GM10847 (cell line): ENCODE data around the gene GBE1.

Source experiments
- POLR2A ChIP-seq: IDR thresholded peaks from 2 replicates; pipeline ENCODE4 v1.6.1; 2011; ENCODE audit not compliant: insufficient read length; ENCODE audit errors: extremely low read depth

GBE1 gene

GRCh38 chr3:81620849-81621248, 140.6 kb downstream of the GBE1 start:
- TF ChIP-seq POLR2A = no peak

- no peak for TF ChIP-seq POLR2A
Observed at GRCh38 chr3:81612768-81613167, 148.7 kb downstream of the GBE1 start.

- TF ChIP-seq POLR2A = no peak
Observed at GRCh38 chr3:81602781-81603180, 158.7 kb downstream of the GBE1 start.

- TF ChIP-seq POLR2A = no peak
Observed at GRCh38 chr3:81601707-81602305, 159.6 kb downstream of the GBE1 start.

- no peak for TF ChIP-seq POLR2A
Observed at GRCh38 chr3:81592101-81592500, 169.3 kb downstream of the GBE1 start.

- TF ChIP-seq POLR2A = no peak
Observed at GRCh38 chr3:81585937-81586336, 175.5 kb downstream of the GBE1 start.

GRCh38 chr3:81585056-81585455, 176.4 kb downstream of the GBE1 start:
- TF ChIP-seq POLR2A = no peak

GRCh38 chr3:81581966-81582599, 179.4 kb downstream of the GBE1 start:
- TF ChIP-seq POLR2A = no peak

GRCh38 chr3:81580355-81580754, 181.1 kb downstream of the GBE1 start:
- TF ChIP-seq POLR2A = no peak

GRCh38 chr3:81579744-81580143, 181.7 kb downstream of the GBE1 start:
- TF ChIP-seq POLR2A = no peak

GRCh38 chr3:81572201-81572756, 189.2 kb downstream of the GBE1 start:
- no peak for TF ChIP-seq POLR2A

GRCh38 chr3:81568378-81568777, 193.1 kb downstream of the GBE1 start:
- TF ChIP-seq POLR2A = no peak

- TF ChIP-seq POLR2A = no peak
Observed at GRCh38 chr3:81565041-81565440, 196.4 kb downstream of the GBE1 start.

- no peak for TF ChIP-seq POLR2A
Observed at GRCh38 chr3:81558106-81558505, 203.3 kb downstream of the GBE1 start.

- TF ChIP-seq POLR2A = no peak
Observed at GRCh38 chr3:81554801-81555200, 206.6 kb downstream of the GBE1 start.

- TF ChIP-seq POLR2A = no peak
Observed at GRCh38 chr3:81554388-81554787, 207.1 kb downstream of the GBE1 start.

- TF ChIP-seq POLR2A = no peak
Observed at GRCh38 chr3:81550415-81550814, 211.0 kb downstream of the GBE1 start.
